ENCODE measurements around the gene GNB5.

GNB5 gene

DNA sequence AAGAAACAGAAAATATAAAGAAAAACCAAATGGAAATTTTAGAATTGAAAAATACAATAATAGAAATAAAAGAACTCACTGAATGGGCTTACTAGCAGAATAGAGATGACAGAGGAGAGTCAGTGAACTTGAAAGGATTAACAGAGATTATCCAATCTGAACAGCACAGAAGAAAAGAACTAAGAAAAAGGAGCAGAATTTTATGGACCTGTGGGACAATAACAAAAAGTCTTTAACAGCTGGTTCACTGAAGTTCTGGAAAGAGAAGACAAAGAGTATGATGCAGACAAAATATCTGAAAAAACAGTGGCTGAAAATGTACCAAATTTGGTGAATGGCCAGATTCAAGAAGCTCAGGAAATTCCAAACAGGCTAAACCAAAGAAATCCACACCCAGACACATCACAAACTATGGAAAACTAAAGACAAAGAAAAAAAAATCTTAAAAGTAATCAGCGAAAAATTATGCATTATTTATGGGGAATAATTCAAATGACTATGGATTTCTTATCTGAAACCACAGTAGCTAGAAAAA, 9.7 kb upstream of the GNB5 start:
- no peaks in the 10 kb centered on the region for H3K9me3 ChIP-seq (ENCODE audit: control insufficient read depth, insufficient read depth, low read length)
- H3K79me2 ChIP-seq (ENCODE audit: control insufficient read depth, low read length), result no peaks in the 10 kb centered on the region
- H3K27ac ChIP-seq (ENCODE audit: low read depth, low read length), result no peak overlapping the region
- no peaks in the 10 kb centered on the region for H3K4me1 ChIP-seq (ENCODE audit: control insufficient read depth, low read length)
- no peaks in the 10 kb centered on the region for H3K36me3 ChIP-seq (ENCODE audit: control insufficient read depth, low read length)
- H3K4me2 ChIP-seq (ENCODE audit: low read length), result no peak overlapping the region
- no peaks in the 10 kb centered on the region for H3F3A ChIP-seq (ENCODE audit: control insufficient read depth, insufficient read depth)
- TF ChIP-seq, protein P1, sequence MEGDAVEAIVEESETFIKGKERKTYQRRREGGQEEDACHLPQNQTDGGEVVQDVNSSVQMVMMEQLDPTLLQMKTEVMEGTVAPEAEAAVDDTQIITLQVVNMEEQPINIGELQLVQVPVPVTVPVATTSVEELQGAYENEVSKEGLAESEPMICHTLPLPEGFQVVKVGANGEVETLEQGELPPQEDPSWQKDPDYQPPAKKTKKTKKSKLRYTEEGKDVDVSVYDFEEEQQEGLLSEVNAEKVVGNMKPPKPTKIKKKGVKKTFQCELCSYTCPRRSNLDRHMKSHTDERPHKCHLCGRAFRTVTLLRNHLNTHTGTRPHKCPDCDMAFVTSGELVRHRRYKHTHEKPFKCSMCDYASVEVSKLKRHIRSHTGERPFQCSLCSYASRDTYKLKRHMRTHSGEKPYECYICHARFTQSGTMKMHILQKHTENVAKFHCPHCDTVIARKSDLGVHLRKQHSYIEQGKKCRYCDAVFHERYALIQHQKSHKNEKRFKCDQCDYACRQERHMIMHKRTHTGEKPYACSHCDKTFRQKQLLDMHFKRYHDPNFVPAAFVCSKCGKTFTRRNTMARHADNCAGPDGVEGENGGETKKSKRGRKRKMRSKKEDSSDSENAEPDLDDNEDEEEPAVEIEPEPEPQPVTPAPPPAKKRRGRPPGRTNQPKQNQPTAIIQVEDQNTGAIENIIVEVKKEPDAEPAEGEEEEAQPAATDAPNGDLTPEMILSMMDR (IDR thresholded peaks at IDR 0.05; ENCODE audit: low read depth, low read length, poor library complexity, severe bottlenecking), result no peak
- no peak for TF ChIP-seq EZH2phosphoT487 (IDR thresholded peaks at IDR 0.05; ENCODE audit: borderline replicate concordance, low read length)
- H3K9me2 ChIP-seq (replicated peaks; ENCODE audit: control insufficient read depth, low read length), result no peaks in the 10 kb centered on the region
- H4K20me1 ChIP-seq (ENCODE audit: control insufficient read depth, insufficient read depth, low read depth, low read length), result no peaks in the 10 kb centered on the region
- H3K27me3 ChIP-seq (ENCODE audit: control insufficient read depth, low read length), result no peaks in the 10 kb centered on the region
- no peak overlapping the region for H3K4me3 ChIP-seq (ENCODE audit: low read length)

DNA sequence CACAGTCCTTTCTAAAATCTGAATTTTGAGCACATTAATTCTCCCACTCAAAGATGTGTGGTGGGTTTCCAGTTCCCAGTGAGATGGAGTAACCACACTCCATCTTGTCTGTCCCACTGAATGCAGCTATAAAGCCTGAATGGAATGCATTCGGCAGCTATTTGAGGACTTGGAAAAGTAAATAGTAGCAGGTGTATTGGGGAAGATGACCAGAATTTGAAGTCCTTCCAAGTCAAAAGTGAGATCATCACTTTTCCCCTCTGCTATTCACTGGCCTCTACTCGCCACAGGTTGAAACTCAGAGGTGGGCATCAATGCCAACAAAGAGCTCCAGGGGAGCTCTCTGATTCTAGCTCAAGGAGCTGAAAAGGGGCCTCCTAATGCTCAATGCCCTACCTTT, 8.1 kb upstream of the GNB5 start:
- no peaks in the 10 kb centered on the region for H3K79me2 ChIP-seq (ENCODE audit: control insufficient read depth, low read length)
- TF ChIP-seq, protein P1 (IDR thresholded peaks at IDR 0.05; ENCODE audit: low read depth, low read length, poor library complexity, severe bottlenecking), result no peak
- no peak for TF ChIP-seq EZH2phosphoT487 (IDR thresholded peaks at IDR 0.05; ENCODE audit: borderline replicate concordance, low read length)

DNA sequence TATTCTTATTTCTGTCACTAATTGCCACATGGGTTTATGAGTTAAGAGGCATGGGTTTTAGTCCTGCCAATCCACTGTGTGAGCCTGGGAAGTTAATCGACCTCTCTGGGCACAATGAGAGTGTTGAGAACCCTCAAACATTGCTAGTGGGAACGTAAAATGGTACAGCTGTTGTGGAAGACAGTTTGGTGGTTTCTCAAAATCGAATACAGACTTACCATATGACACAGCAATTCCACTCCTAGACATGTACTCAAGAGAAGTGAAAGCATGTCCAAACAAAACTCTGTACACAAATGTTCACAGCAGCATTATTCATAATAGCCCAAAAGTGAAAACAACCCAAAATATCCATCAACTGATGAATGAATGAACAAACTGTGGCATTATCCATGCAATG, 5.7 kb upstream of the GNB5 start:
- Histone ChIP-seq H3K36me3 (ENCODE audit: control insufficient read depth, low read length) (no peaks in the 10 kb centered on the region), H3K9me3 (ENCODE audit: control insufficient read depth, insufficient read depth, low read length) (no peaks in the 10 kb centered on the region), H3K9me2 (replicated peaks; ENCODE audit: control insufficient read depth, low read length) (no peaks in the 10 kb centered on the region), H3K27me3 (ENCODE audit: control insufficient read depth, low read length) (no peaks in the 10 kb centered on the region), H4K20me1 (ENCODE audit: control insufficient read depth, insufficient read depth, low read depth, low read length) (no peaks in the 10 kb centered on the region), H3K4me1 (ENCODE audit: control insufficient read depth, low read length) (no peaks in the 10 kb centered on the region), H3K27ac (ENCODE audit: low read depth, low read length) (no peak overlapping the region), H3K4me3 (ENCODE audit: low read length) (no peak overlapping the region), H3K79me2 (ENCODE audit: control insufficient read depth, low read length) (no peaks in the 10 kb centered on the region), H3K4me2 (ENCODE audit: low read length) (no peak overlapping the region), H3F3A (ENCODE audit: control insufficient read depth, insufficient read depth) (no peaks in the 10 kb centered on the region)
- no peak for TF ChIP-seq EZH2phosphoT487 (IDR thresholded peaks at IDR 0.05; ENCODE audit: borderline replicate concordance, low read length)
- TF ChIP-seq, protein P1 (IDR thresholded peaks at IDR 0.05; ENCODE audit: low read depth, low read length, poor library complexity, severe bottlenecking), result no peak

More for the DNA sequence above, 8.1 kb upstream of the GNB5 start:
- Histone ChIP-seq H3K27ac (ENCODE audit: low read depth, low read length) (no peak overlapping the region), H3K4me3 (ENCODE audit: low read length) (no peak overlapping the region), H3K4me2 (ENCODE audit: low read length) (no peak overlapping the region), H3K36me3 (ENCODE audit: control insufficient read depth, low read length) (no peaks in the 10 kb centered on the region), H3K27me3 (ENCODE audit: control insufficient read depth, low read length) (no peaks in the 10 kb centered on the region), H3K9me3 (ENCODE audit: control insufficient read depth, insufficient read depth, low read length) (no peaks in the 10 kb centered on the region), H4K20me1 (ENCODE audit: control insufficient read depth, insufficient read depth, low read depth, low read length) (no peaks in the 10 kb centered on the region), H3K4me1 (ENCODE audit: control insufficient read depth, low read length) (no peaks in the 10 kb centered on the region), H3F3A (ENCODE audit: control insufficient read depth, insufficient read depth) (no peaks in the 10 kb centered on the region), H3K9me2 (replicated peaks; ENCODE audit: control insufficient read depth, low read length) (no peaks in the 10 kb centered on the region)
